Neutrophil (primary cell): Measurements from ENCODE around the gene KIF4A.
"Not testable (repeated sequence)": the region's sequence is repeated elsewhere in the genome, so short reads cannot be mapped to it uniquely, and the experiment has no call there.

Experiments
- H3K27ac ChIP-seq: fragments of 200-600 bp; sonication (generic); 2 replicates; pipeline ENCODE4 v1.5.1; 2016; ENCODE audit warnings: mild to moderate bottlenecking, moderate library complexity
- H3K27me3 ChIP-seq: fragments of 200-600 bp; sonication (generic); 2 replicates; pipeline ENCODE4 v1.6.0; 2016; ENCODE audit warnings: mild to moderate bottlenecking
- H3K36me3 ChIP-seq: fragments of 200-600 bp; sonication (generic); 2 replicates; pipeline ENCODE4 v1.5.1; 2017
- H3K4me1 ChIP-seq, 2 experiments: fragments of 200-600 bp in 1 of 2; sonication (generic) in 1 of 2; 1 replicate in 1 of 2; 2 replicates in 1 of 2; pipeline versions ENCODE4 v1.5.1 to v1.6.1; 2013 to 2016; ENCODE audit warnings: low read depth in 1 of 2, low read length in 1 of 2, mild to moderate bottlenecking in 1 of 2, moderate library complexity in 1 of 2; ENCODE audit not compliant: control insufficient read depth in 1 of 2, insufficient read depth in 1 of 2
- H3K4me3 ChIP-seq, 2 experiments: fragments of 200-600 bp in 1 of 2; sonication (generic) in 1 of 2; 1 replicate in 1 of 2; 2 replicates in 1 of 2; pipeline ENCODE4 v1.5.1; 2013 to 2016; ENCODE audit warnings: low read depth in 1 of 2, low read length in 1 of 2, mild to moderate bottlenecking in 1 of 2, moderate library complexity in 1 of 2
- H3K9me3 ChIP-seq: fragments of 200-600 bp; sonication (generic); 2 replicates; pipeline ENCODE4 v1.5.1; 2016
- TF ChIP-seq, protein P1 (sequence below): fragments of 200-600 bp; sonication (generic); IDR thresholded peaks from 2 replicates; pipeline ENCODE4 v1.5.1; 2016; ENCODE audit warnings: antibody characterized with exemption

KIF4A gene

DNA sequence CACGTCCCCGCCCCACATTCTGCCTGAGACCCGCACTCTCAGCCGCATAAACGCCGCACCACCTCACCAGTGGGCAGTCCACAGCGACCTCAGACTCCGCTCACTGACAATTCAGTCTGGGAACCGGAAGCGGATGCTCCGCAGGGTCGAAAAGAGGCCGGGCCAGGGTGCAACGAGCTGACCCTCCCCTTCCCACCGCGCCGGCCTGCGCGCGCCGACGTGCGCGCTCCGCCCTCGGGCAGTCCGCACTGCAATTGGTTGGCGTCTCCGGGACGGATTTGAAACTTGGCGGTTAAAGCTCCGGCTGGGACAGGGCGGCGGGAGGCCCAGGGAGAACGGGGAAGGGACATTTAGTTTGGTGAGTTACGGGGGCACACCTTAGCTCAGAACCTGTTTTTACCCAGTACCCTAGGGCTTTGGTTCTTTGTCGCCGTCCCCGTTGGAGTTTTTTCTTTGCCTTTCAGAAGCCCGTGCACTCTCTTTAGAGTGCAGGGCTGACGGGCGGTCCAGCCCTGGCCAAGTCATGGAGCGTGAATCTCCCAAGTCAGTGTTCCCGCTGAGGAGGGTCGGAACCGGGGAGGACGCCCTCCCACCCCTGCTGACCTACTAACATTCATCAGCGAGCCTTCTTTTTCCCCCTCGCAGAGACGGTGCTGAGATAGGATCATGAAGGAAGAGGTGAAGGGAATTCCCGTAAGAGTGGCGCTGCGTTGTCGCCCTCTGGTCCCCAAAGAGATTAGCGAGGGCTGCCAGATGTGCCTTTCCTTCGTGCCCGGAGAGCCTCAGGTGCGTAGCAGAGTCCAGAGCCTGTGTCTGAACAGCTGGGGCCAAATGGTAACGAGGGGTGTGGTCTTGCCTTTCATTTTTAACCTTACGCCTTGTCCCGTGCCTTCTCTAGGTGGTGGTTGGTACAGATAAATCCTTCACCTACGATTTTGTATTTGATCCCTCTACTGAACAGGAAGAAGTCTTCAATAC is at the start of gene KIF4A, which contains the start of gene PDZD11:
KIF4A (plus strand) TSS at position 312 of the 978 bp plus-strand sequence; CDS start at position 667, 355 bp downstream.
PDZD11 (minus strand) TSS at position 135 of the 978 bp plus-strand sequence. CDS start 586 bp downstream, outside the sequence.
- Histone ChIP-seq H3K36me3 (peaks cover 16% of the 10 kb centered on the region), H3K27ac (peak within 1 kb of the TSS; percentile 58), H3K9me3 (no peaks in the 10 kb centered on the region), H3K27me3 (no peaks in the 10 kb centered on the region), H3K4me1 (peaks cover 9 to 16% of the 10 kb centered on the region in 2 experiments), H3K4me3 (peak within 1 kb of the TSS; percentile 61 to 65)
- TF ChIP-seq, protein P1, sequence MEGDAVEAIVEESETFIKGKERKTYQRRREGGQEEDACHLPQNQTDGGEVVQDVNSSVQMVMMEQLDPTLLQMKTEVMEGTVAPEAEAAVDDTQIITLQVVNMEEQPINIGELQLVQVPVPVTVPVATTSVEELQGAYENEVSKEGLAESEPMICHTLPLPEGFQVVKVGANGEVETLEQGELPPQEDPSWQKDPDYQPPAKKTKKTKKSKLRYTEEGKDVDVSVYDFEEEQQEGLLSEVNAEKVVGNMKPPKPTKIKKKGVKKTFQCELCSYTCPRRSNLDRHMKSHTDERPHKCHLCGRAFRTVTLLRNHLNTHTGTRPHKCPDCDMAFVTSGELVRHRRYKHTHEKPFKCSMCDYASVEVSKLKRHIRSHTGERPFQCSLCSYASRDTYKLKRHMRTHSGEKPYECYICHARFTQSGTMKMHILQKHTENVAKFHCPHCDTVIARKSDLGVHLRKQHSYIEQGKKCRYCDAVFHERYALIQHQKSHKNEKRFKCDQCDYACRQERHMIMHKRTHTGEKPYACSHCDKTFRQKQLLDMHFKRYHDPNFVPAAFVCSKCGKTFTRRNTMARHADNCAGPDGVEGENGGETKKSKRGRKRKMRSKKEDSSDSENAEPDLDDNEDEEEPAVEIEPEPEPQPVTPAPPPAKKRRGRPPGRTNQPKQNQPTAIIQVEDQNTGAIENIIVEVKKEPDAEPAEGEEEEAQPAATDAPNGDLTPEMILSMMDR = no peak

GRCh38 chrX:70240751-70241150 is 49.2 kb upstream of the KIF4A start:
- Histone ChIP-seq H3K36me3 (no peaks in the 10 kb centered on the region), H3K4me3 (no peak overlapping the region), H3K9me3 (no peaks in the 10 kb centered on the region), H3K27ac (no peak overlapping the region), H3K4me1 (no peaks in the 10 kb centered on the region), H3K27me3 (no peaks in the 10 kb centered on the region)
- TF ChIP-seq, protein P1 = no peak

GRCh38 chrX:70241501-70241900 is 48.4 kb upstream of the KIF4A start:
- Histone ChIP-seq H3K27me3 (no peaks in the 10 kb centered on the region), H3K4me1 (no peaks in the 10 kb centered on the region), H3K4me3 (no peak overlapping the region), H3K27ac (no peak overlapping the region), H3K9me3 (no peaks in the 10 kb centered on the region), H3K36me3 (no peaks in the 10 kb centered on the region)
- TF ChIP-seq, protein P1 = no peak

DNA sequence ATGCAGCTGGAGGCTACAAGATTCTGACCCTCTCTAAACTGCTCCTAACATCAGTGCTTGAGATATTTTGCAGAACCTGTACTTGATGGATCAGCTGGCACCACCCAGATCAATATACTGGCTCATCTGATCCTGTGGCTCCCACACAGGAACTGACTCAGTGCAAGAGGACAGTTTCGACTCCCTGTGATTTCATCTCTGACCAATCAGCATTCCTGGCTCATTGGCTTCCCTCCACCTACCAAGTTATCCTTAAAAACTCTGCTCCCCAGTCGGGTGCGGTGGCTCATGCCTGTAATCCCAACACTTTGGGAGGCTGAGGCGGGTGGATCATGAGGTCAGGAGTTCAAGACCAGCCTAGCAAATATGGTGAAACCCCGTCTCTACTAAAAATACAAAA is 46.3 kb upstream of the KIF4A start:
- not testable (repeated sequence) for H3K4me1 ChIP-seq, H3K27me3 ChIP-seq, H3K27ac ChIP-seq, H3K4me3 ChIP-seq, H3K9me3 ChIP-seq, H3K36me3 ChIP-seq

- TF ChIP-seq, protein P1 = no peak
- Histone ChIP-seq H3K4me1 (no peaks in the 10 kb centered on the region), H3K4me3 (no peak overlapping the region), H3K36me3 (no peaks in the 10 kb centered on the region), H3K27me3 (no peaks in the 10 kb centered on the region), H3K9me3 (no peaks in the 10 kb centered on the region), H3K27ac (no peak overlapping the region)
Observed at GRCh38 chrX:70244881-70245280, 45.0 kb upstream of the KIF4A start.

- Histone ChIP-seq H3K27me3 (no peaks in the 10 kb centered on the region), H3K4me1 (no peaks in the 10 kb centered on the region)
- TF ChIP-seq, protein P1 = no peak
Observed at GRCh38 chrX:70247252-70247651, 42.7 kb upstream of the KIF4A start.

More at GRCh38 chrX:70247252-70247651, 42.7 kb upstream of the KIF4A start:
- no peaks in the 10 kb centered on the region for H3K36me3 ChIP-seq
- H3K4me3 ChIP-seq = no peak overlapping the region
- no peaks in the 10 kb centered on the region for H3K9me3 ChIP-seq
- no peak overlapping the region for H3K27ac ChIP-seq
